ENCODE data around the gene GRIFIN.

GRIFIN gene

DNA sequence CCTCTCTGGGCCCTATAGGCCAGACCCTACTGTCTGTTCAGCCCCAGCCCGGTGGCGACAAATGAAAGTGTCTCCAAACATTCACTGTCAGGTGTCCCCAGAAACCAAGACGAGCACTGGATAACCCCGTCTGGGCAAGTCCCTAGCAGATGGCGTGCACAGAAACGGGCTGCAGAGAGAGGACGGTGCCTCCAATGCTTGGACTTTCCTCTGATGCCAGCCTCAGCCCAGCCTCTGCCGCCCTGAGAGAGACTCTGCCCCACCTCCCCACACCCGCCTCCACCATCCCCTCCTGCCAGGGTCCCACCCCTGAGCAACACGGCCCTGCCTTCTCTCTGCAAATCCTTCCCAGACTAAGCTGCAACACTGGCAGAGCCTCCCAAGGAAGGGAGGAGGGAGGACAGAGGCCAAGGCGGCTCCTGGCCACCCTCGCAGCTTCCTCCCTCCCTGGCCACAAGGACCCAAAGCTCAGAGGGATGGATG is 36.0 kb upstream of the GRIFIN start:
- DNase-seq: no peak

DNA sequence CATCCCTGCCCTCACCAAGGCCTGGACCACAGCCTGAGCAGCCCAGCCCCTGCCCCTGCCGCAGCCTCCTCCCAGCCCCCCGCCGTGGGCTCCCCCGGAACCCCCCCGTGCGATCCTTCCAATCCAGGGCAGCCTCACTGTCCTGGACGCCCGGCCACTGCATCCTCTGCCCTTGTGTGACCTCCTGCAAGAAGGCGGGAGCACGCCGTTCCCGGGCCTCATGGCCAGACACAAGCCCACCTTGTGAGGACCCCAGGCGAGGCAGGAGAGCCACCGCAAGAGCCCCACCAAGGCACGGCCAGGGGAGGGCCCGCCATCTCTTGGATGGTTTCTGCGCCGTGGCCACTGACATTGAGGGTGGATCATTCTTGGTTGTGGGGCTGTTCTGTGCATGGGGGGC is 35.6 kb upstream of the GRIFIN start:
- no peak for DNase-seq

DNA sequence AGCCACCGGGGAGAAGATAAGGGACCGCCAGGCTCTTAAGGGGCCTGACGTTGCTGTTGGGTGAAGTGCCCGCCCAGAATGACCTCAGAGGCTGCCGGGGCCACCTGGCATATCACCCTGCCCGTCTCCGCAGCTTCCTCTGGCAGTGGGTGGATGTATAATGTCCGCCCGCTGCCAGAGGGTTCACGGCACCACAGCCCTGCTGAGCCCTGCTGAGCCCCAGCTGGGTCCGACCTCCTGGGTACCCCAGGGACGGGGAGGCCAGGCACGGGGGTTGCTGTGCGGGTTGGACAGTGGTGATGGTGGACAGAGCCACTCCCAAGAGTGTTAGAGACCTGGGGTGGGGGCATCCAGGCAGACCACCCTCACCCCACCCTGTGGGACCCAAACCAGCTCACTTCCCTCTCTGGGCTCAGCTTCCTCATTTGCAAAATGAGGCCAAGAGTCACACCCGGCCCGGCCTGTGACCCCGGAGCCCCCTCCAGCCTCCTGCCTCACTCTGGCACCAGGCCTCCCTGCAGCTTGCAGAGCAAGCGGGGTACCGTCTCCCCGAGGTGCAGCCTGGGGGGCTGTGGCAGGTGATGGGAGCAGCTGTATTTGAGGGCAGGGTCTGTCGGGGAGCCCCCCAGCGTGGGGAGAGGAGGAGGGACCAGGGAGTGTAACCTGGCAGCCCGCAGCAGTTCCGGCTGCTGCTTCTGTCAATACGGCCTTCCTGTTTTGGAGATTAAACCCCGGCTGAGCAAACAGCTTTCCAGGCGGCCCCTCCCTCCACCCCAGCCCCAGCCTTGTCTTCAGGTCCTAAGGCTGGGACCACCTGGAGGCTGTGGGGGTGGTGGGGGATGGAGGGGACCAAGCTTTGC is 34.9 kb upstream of the GRIFIN start:
- DNase-seq: peak; percentile 61

DNA sequence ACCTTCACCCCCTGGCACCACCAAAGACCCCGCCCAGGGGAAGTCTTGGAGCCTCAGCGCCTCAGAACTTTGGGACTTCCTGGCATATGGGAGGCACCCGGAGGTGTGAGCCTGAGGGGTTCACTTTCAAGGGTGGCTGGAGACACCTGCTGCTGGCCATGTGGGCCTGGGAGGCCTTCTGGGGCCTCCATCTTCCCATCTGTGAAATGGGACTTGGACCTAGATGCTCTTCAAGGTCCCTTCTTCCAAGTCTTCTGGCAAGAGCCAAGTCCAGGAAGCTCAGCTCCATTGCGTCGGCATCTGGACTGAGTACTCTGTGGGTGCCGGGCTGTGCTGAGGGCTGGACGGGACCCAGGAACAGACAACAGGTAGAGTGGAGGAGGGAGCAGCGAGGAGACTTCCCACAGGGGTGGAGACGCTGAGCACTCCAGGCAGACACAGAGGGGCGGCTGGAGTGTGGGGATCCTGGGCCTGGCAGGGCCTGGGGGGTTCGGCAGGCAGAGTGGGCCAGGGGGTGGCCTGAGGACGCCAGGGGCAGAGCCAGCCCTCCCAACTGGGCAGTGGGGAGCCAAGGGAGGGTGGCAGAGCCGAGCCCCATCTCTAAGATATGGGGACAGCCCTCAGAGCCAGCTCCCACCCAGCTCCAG is 34.1 kb upstream of the GRIFIN start:
- no peak for DNase-seq

DNA sequence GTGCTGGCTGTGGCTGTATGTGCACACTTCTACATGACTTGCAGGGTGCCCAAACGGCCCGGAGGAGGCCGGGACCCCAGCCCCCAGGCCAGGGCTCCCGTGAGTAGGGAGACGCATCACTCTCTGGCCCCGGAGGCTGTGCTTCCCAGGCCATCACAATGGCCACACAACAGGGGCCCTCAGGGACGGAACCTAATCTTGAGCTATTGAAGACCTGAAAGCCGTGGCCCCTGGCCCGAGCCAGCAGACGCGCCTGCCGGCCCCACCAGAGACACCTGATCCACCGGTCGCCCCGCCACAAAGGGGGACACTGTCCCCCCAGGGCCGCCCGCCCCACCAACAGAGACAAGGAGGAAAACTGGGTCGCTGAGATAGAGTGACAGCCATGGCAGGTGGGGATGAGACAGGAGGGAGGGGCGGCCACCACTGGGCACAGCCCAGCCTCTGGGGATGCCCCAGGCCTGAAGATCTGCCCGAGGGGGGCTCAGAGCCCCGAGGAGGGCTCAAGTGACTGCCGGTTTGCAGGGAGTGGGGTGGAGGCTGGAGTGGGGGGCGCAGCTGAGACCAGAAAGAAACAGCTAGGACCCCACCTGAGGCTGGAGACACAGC is 33.2 kb upstream of the GRIFIN start:
- no peak for DNase-seq

DNA sequence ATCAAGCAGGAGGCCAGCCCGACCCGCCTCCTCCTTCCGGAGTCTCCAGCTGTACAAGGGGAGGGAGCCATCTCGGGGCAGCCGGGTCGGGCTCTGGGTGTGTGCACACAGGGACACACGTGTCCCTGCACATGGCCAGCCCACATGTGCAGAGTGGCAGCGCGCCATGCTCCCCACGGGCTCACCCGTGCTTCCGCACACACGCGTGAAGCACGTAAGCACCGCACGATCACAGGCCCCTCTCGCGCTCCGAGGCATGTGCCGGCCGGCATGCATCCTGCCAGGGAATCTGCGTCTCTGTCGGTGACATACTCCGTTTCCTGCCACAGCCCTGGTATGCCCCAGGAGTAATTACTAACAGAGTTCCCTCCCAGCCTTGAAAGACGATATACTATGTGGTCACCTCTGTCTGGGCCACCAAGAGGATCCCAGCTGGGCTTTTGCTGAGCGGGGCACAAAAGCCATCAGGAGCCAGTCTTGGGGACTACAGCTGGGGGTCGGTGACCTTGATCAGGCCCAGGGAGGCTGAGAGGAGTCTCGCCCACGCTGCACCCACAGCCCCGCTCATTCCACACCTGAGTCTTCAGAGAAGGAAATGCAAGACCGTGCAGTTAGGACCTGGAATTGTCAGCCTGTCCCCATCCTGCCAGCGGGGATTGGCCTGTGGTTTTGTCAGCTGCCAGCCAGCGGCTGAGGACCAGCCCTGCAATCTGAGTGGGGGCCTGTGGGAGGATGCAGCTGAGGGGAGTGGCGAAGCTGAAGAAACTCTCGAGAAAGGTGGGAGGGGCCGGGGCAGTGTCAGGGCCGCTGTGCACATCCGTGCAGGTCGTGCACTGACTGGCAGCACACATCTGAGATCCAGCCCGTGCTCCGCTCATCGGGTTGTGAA is 32.4 kb upstream of the GRIFIN start:
- peak; percentile 73 for DNase-seq

DNA sequence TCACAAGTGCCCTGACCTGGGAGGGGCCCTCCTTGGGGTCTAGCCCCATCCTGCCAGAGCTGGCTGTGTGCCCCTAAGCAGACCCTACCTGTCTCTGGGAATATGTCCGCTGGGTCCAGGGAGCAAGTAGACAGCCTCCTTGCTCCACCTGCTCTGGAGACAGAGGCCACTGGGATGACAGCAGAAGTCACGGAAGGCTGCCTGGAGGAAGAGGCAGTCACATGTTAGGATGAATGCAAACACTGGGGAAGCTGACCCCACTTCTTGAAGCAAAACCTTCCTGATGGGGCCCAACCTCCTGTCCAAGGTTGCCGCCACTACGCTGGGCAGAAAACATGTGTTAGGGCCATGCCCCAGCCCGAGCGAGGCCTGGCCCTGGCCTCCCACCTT is 31.7 kb upstream of the GRIFIN start:
- DNase-seq: no peak

DNA sequence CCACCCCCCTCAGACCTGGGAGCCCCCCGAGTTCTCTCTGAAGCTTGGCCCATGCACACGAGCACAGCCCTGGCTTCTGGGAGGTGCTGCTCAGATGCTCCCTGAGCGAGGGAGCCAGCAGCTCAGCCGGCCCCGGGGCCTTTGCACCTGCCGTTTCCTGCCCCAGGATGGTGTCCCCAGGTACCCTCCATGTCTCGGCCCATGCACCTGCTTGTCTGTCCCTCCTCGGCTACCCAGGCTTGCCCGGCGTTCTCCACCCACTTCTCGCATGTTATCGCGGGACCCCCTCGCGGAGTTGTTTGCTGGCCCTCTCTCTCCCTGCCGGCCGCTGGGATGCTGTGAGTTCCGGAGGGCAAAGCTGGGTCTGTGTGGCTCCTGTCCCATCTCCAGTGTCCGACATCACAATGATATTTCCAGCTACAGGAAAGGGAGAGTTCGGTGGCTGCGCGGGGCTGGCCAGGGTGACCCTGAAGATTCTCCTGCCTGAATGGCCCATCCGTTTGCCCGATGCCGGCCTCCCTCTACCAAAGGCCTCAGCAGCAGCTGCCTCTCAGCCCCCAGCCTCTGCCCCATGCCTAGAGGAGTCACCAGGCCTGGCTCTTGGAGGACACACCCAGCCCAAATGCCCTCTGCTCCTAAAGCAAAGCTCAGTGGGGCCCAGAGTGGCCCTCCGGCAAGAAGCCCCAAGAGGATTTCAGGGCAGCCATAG is 31.2 kb upstream of the GRIFIN start:
- DNase-seq: no peak

DNA sequence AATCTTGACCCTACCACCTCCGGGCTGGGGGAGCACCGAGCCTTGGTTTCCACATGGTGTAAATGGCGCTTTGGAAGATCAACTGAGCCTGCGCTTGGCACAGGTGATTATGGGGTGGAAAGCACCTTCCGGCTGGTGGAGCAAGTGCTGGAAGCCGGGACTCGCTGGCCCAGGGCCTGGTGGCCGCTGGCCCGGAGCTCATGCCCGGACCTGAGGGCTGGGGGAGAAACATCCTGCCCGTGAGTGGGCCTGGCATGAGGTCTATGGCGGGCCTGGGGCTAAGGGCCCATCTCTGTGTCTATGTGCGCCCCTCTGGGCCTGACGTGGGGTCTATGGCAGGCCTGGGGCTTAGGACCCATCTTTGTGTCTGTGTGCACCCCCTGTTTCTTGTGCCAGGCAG is 29.2 kb upstream of the GRIFIN start:
- no peak for DNase-seq

DNA sequence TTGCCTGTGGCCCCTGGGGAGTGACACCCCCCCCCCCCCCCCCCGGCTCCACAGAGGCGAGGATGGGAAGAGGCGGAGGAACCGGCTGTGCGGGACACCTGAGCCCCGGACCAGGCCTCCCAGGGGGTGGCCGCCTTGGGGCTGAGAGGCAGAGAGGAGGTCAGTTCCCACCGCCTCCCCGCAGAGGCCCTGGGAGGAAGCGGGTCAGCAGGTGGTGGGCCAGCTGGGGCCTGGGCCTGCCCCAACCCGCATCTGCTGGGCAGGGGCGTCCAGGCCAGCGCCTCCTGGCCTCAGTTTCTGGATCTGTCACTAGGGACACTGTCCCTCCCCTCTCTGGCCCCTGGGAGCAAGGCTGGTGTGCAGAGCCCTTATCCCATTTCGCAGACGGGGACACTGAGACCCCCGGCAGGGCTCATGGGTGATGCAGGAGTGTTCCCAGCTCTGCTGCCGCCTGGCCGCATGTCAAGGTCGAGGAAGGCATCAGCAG is 28.7 kb upstream of the GRIFIN start:
- no peak for DNase-seq

DNA sequence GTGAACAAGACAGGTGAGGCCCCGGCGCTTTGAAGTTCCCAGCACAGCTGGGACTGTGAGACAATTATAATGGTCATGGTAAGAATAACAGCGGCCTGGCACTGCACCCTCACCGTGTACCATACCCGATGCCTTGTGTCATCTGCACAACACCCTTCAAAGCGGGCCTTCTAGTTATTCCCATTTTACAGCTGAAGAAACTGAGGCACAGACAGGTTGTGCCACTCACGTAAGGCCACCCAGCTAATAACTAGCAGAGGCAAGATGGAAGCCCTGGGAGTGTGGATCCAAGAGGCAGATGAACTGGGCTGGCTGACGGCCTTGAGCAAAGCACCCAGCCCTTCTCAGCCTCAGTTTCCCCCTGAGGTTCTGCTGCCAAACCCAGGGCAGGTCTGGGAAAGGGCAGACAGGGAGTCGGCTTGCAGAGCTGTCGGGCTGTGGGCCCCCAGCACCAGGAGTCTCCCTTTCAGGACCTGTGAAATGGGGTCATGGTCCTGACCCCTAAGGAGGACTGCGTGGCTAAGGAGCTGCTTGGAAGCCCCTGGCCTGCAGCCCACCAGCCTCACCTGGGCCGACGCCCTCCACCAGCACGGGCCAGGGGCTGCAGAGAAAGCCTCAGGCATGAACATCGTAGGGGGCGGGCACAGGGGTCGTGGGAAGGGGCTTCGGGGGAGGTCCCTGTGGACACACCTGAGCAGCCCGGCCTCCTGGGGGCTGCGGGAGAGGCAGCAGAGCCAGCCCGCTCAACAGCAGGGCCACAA is 28.1 kb upstream of the GRIFIN start:
- no peak for DNase-seq

DNA sequence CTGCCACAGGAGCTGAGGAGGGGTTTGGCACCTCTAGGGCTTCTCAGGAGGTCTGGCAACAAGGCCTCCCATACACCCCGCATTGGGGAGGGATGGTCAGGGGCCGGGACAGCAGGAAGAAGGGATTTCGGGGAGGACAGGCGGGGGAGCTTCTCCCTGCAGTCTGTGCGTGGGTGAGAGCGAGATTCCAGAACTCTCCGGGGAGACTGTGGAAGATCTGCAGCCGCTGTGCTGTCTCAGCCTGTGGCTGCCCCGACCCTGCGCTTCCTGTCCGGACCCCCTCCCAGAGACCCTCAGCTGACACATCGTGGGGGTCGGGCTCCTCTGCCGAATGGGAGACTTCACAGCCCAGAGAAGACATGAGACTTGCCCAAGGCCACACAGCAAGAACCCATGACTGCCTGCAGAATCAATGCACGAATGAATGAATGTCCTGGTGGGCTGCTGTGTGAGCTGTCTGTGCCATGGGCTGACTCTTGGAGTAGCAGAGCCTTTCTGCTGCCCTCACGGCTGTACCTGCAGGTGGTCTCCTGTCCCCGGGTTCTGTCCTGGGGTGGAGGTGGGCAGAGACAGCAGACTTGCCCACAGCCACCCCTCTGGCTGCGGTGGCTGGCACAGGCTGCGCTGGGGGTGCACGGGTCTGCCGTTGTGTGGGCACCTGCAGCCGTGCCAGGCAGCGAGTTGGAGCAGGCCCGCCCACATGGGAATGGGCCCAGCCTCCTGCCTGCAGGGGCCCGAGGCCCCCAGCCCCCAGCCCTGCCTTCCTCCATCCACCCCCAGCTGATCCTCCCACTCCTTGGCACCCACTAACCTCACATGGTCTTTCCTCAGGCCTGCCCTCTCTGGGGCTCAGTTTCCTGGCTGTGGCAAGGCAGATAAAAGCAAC is 27.1 kb upstream of the GRIFIN start:
- no peak for DNase-seq

DNA sequence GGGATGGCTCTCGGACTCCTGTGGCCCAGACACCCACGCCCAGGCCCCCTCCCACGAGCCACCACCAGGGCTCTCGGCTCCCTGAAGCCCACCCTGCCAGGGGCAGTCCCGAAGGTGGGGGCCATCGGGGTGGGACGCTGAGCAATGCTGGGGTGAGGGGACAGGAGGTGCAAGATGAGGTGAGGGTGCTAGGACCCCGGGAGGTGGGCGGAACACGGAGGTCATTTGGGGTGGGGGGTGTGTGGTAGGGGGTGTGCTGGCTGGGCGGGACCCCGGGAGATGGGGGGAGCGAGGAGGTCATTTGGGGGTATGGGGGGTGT is 26.4 kb upstream of the GRIFIN start:
- DNase-seq: no peak

DNA sequence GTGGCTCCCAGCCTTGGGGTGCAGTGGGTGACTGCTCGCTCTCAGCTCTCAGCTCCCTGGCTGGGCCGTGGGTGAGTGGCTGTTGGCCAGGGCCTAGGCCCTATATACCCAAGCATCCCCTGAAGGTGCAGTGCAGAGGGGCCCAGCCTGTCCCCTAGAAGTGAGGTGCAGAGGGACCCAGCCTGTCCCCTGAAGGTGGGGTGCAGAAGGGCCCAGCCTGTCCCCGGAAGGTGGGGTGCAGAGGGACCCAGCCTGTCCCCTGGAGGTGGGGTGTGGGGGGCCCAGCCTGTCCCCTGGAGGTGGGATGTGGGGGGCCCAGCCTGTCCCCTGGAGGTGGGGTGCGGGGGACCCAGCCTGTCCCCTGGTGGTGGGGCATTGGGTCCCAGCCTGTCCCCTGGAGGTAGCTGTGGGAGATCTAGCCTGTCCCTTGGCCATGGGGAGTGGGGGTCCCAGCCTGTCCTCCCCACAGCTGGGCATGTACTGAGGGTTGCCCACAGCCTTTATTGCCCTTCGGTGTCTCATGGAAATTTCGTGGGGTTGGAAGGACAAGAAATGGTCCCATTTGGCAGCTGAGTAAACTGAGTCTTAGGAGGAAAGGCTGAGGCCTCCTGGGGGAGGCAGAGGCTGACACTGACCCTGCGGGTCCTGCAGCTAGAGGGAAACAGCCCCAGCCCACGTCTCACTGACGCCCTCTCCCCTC is 25.9 kb upstream of the GRIFIN start:
- DNase-seq: no peak

DNA sequence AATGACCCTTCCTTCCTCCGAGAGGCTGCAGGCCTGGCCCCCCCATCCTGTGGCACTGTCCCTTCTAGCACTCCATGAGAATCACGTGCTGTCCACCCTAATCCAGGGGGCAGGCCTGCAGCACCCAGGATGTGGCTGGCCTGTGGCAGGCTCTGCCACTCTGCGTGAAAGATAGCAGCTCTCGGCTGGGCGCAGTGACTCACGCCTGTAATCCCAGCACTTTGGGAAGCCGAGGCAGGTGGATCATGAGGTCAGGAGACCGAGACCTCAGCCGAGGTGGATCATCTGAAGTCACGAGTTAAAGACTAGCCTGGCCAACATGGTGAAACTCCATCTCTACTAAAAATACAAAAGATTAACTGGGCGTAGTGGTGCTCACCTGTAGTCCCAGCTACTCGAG is 24.5 kb upstream of the GRIFIN start:
- DNase-seq: no peak

DNA sequence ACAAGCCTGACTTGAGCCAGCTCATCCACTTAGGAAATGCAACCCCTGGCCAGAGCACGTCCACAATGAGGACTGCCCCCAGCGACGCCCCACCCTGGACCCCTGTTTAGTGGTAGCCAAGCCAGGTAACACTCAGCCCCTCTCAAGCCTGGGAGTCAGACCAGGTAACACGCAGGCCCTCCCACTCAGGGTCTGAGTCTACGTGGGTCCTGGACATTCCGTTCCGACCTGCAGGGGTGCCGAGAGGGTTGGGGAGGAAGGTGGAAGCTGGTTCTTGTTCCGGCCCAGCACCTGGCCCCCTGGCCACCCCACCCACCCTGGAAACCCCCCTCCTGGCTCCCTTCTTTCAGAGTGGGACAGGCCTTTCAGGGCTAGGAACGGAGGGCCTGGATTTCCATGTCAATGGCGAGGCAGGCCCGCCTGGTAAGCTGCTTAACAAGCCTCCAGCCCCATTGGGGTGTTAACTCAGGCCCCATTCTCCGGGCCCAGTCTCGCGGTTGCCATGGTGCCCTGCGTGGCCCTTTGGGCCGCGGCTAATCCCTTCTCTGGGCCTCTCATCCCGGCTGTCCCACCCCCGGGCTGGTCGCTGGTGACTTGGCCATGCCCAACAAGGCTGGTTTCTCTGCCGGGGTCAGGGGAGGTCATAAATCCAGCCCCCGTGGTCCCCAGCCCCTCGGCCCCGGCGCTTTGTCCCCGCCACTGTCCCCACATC is 23.7 kb upstream of the GRIFIN start:
- no peak for DNase-seq

DNA sequence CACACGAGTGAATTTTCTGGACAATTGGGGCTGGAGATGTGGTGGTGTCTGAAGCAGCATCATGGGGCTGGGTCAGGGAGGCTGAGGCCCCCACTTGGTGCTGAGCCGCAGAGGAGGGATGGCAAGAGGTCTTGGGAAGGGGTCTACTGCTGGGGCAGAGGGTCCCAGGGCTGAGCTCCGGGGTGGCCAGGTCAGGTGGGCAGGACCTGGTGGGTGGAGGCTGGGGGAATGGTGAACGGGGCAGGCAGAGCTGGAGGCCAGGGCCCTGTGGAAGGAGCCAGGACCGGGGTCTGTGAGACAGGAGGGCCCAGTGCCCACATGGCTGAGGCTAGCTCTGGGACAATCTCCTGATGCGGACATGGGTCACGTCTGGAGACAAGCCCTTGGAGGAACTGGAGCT is 23.0 kb upstream of the GRIFIN start:
- no peak for DNase-seq

DNA sequence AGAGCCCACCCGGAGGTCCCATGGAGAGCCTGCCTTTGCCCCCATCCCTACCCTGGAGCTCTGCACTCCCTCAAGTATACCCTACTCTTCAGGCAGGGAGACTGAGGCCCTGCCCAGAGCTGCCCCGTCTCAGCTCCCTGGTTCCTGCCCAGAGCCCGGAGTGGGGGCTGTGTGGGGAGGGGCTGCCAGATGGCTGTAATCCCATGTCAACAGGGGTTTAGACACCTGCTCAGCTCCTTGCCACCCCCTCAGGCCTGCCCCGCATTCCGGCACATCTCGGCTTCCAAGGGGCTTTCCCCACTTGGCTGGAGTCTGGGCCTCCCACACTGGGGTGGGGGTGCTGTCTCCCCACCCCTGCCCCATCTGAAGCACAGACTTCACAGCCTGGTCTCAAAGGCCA is 22.5 kb upstream of the GRIFIN start:
- DNase-seq: no peak

Data from activated CD4-positive, alpha-beta T cell treated with anti-CD3 and anti-CD28 coated beads, Interleukin-2, amount 50 U/mL, for 1 hour (primary cell).